Suppressor macrophage treated with lipopolysaccharide for 1 hour (primary cell): ENCODE data around the gene ACP6.
"Not testable (repeated sequence)": the region's sequence is repeated elsewhere in the genome, so short reads cannot be mapped to it uniquely, and the experiment has no call there.

Source experiments
- DNase-seq, 3 donors: peaks; one replicate each; pipeline ENCODE4 v3.0.0-alpha.2; 2020 to 2022

Gene ACP6

DNA sequence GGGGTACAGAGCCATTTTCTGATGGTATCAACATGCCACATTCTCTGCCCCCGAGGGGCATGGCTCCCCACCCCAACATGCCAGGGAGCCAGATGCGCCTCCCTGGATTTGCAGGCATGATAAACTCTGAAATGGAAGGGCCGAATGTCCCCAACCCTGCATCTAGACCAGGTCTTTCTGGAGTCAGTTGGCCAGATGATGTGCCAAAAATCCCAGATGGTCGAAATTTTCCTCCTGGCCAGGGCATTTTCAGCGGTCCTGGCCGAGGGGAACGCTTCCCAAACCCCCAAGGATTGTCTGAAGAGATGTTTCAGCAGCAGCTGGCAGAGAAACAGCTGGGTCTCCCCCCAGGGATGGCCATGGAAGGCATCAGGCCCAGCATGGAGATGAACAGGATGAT, 50.6 kb downstream of the ACP6 start:
- DNase-seq, result no peak

- DNase-seq, result no peak
Measured at GRCh38 chr1:147618771-147619170, 51.6 kb downstream of the ACP6 start.

DNA sequence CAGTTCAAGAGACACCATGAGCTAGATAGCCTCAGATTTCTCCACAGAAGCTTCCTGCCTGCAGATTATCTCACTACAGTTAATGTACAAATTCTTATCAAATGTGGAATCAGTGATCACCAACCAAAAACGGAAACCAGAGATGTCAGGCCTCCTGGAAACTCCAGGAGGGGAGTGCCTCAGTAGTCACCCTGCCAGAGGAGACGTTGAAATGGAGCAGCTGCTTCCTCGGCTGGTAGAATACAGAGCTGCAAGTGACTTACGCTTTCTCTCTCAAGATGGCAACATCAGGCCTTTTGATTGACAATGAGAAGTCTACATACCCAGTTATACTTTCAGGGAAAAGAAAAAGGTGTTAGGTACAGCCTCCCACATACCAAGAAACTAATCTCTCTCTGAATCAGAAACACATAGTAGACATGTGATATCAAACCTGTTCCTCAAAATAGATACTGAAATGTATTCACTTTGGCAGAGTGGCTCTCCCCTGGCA, 52.2 kb downstream of the ACP6 start:
- DNase-seq, result peak in 2 of 3 donors; percentile 10

DNA sequence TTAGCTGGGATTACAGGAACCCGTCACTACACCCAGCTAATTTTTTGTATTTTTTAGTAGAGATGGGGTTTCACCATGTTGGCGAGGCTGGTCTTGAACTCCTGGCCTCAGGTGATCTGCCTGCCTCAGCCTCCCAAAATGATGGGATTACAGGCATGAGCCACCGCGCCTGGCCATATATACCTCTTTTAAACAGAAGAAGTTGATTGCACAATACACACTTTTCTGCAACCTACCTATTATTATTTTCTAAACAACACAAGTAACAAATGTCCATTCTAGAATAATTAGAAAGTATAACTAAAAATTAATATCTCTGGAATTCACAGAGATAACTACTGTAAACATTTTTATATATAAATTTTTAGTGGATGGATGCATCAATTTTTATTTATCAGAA, 55.4 kb downstream of the ACP6 start:
- not testable (repeated sequence) for DNase-seq

DNA sequence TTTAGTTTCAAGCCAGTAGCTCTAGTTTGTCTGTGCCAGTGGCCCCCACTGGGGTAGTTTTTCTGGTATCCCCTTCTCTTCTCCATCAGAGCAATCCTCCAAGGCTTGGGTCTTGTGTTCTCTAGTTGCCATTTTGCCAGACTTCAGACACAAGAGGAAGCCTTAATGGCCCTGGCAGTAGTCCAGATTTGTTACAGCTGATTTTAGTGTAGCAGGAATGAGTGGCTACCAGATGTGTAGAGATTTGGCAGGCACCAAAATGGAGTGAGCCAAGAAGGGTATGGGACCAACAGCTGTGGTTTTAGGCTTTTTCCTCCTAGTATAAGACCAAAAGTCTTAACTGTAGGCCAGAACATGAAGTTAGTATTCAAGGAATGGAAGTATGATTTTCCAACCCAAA, 56.8 kb downstream of the ACP6 start:
- DNase-seq, result no peak

DNA sequence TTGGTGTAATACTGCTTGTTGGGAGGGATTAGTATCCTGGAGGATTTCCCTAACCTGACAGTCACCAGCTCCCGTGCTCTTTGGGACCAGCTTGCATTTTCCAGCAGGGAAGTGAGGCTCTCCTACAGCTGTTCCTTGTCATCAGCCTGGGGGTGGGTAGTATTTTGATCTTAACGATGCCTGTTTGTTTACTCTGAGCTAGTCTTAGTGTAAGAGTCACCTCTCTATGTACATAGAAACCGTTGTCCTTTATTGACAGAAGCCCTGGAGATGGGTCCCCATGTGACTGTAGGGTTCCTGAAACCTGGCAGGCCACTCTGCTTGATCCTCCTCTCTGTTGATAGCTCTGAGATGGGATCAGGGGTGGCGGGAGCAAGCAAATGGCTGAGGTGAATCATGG, 58.0 kb downstream of the ACP6 start:
- no peak for DNase-seq

DNA sequence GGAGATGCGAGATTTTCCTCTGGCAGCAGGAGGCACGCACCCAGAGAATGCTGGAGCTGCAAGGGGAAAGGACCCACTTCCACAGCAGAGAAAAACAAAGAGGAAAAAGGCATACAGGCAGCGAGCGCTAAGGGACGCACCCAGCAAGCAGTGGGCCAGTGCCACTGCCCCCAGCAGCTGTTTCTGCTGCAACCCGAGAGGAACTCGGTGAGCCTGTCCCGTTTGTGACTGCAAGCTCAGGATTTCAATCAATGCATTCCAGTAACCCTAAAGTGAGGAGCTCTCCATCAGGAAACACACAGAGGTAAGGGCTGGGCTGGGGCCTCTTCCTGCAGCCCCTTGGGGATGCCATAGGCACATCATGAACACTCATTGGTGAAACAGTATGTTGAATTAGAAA, 58.7 kb downstream of the ACP6 start:
- DNase-seq, result no peak

- DNase-seq, result no peak
Measured at GRCh38 chr1:147611021-147611426, 59.3 kb downstream of the ACP6 start.

- DNase-seq, result no peak
Measured at GRCh38 chr1:147609358-147609757, 61.0 kb downstream of the ACP6 start.

DNA sequence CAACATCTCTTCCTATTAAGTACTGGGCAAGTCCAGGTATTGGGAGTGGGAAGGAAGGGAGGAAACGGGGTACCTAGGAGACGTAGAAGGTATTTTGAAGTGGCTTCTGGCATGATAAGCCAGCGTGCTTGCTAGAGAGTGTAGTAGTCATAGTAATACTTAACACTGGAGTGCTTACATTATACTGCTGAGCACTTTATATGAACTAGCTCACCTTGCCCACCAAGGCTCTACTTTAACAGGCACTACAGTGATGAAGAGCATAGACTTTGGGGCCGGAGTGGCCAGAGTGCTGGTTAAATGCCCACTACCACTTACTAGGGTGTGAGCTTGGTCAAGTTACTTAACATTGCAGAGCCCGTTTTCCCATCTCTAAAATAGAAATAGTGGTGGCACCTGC, 61.7 kb downstream of the ACP6 start:
- no peak for DNase-seq

- no peak for DNase-seq
Measured at GRCh38 chr1:147605591-147605990, 64.7 kb downstream of the ACP6 start.

DNA sequence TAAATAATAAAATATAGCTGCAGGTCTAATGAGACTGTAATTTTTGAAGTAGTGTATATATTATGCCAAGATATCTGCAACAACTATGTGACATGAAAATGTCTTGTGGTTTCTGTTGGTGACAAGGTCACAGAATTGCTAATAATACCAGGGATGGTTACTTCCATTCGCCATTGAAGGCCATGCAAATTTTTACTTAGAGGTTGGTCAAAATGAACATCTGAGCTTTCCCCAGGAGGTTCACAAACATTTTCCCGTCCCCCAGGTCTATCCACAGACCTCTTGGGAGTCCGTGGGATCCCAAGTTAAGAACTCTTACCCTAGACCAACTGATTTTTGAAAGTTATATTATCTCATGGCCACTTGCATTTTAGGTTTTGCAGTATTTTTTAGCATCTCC, 66.3 kb downstream of the ACP6 start:
- DNase-seq, result no peak

DNA sequence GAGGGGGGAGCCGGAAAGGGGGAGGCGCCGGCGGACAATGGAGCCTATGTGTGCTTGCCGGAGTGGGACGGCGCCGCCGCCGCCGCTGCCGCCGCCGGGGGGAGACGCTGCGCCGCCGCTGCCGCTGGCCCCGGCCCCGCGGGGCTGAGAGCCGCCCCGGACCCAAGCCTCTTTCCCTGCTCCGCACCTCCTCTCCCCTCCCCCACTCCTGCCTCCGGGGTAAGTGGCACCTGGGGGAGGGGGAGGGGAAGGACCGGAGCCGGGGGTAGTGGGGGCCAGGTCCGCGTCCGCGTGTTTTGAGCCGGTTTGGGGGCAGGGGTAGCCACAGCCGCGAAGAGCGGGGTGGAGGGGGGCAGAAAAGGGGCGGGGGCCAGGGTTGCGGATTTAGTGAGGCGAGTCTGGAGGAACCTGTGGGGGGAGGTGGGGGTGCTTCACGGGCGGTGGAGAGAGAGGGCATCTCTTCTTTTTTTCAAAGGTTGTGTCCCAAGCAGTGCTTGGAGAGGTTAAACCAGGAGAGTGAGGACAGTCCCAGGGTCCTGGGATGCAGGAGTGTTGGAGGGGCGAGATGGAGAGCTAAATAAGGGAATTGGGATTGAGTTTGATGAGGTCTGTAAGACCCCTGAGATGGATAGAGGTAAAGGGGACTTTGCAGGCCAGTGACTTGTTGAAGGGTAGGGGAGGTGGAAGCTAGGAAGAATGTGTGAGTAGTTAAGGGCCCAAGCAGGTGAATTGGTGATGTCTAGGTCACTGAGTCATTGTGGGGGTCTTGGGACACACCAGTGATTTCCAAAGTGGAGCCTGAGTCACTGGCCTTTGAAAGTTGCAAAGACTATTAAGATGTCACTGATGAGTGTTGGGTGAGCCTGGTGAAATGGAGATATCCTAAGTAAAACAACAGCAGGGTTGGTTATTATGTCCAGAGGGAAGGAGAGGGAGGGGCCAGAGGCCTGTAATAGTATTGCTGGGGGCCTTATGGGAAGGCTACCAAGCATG, 69.9 kb downstream of the ACP6 start:
- DNase-seq, result peak; percentile 41 to 63 (median 60)

- peak; percentile 92 to 99 (median 97) for DNase-seq
Measured at GRCh38 chr1:147599362-147600118, 70.8 kb downstream of the ACP6 start.

DNA sequence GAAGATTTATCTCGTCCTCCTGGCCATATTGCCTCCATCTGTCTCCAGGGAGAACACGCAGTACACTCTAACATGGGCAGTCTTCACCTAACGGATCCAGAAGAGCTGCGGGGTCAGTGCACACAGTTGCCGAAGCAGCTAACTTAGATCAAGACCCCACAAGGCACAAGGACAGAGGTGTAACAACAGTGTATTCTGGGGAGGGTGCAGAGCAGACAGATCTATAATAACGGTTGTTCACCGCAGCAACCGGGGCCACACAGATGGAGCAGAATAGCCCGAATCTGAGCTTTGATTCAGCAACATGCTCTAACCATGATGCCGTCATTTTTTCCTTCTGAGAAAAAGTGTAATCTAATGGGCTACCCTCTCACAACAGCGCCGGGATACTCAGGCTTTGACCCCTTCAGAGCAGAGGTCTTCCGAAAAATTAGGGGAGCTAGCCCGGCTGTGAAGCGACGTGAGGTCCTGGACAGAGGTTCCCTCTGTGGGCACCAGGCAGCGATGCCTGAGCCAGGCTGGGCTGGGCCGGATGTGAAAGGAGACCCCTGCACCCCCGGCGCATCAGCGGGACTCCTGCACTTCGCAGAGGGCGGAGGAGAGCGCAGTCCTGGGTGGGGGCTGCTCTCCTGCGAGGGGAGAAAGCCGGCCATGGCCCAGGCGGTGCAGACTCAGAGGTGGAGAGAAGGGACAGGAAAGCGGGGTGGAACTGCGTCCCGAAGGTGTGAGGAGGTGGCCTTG, 71.5 kb downstream of the ACP6 start:
- DNase-seq, result peak in 1 of 3 donors; percentile 8

- peak in 1 of 3 donors; percentile 24 for DNase-seq
Measured at GRCh38 chr1:147597010-147597409, 73.3 kb downstream of the ACP6 start.
